ENCODE results near the gene SYNDIG1. TPM values are rescaled to one million over a fixed set of nuclear protein-coding genes. Genes with fewer than 3 reads are reported as not detected.

SYNDIG1 gene
- total RNA-seq, 1 donor from 2014 or later: 2.6 TPM

DNA sequence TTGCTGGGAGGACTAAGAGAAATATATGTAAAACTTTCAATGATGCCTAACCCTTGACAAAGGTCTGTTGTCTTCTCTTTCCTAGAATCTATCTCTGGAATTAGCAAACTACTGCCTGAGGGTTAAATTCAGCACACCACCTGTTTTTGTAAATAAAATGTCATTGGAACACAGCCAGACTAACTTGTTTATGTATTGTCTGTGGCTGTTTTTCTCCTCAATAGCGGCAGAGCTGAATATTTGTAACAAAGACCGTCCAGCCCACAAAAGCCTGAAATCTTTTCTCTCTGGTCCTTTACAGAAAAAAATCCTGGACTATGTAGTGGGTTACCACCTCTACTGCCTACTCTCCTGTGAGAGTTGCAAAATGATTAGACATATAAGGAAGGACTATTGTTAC, 33.3 kb upstream of the SYNDIG1 start:
- Histone ChIP-seq H3K27me3 (ENCODE audit: control insufficient read depth in 3 of 3, insufficient read depth in 3 of 3, low read length in 3 of 3) (peaks cover 0 to 3% (median 0%) of the 10 kb centered on the region in 3 donors), H3K9me3 (ENCODE audit: control insufficient read depth in 3 of 3, low read length in 3 of 3) (no peaks in the 10 kb centered on the region), H3K27ac (ENCODE audit: low read depth, low read length) (no peak overlapping the region), H3K36me3 (ENCODE audit: control insufficient read depth in 3 of 3, insufficient read depth in 3 of 3, low read length in 3 of 3) (no peaks in the 10 kb centered on the region), H3K4me1 (ENCODE audit: control insufficient read depth in 3 of 3, insufficient read depth in 3 of 3, low read length in 3 of 3) (no peaks in the 10 kb centered on the region), H3K9ac (ENCODE audit: low read depth in 1 of 3, low read length in 3 of 3) (no peak overlapping the region), H3K4me3 (ENCODE audit: low read length in 3 of 3) (no peak overlapping the region)

- peaks cover 0 to 3% (median 0%) of the 10 kb centered on the region in 3 donors for H3K27me3 ChIP-seq (ENCODE audit: control insufficient read depth in 3 of 3, insufficient read depth in 3 of 3, low read length in 3 of 3)
- H3K9ac ChIP-seq (ENCODE audit: low read depth in 1 of 3, low read length in 3 of 3): no peak overlapping the region
- no peak overlapping the region for H3K27ac ChIP-seq (ENCODE audit: low read depth, low read length)
Observed at GRCh38 chr20:24437196-24438082, 32.0 kb upstream of the SYNDIG1 start.

GRCh38 chr20:24438331-24438730, 31.1 kb upstream of the SYNDIG1 start:
- Histone ChIP-seq H3K9ac (ENCODE audit: low read depth in 1 of 3, low read length in 3 of 3) (no peak overlapping the region), H3K4me1 (ENCODE audit: control insufficient read depth in 3 of 3, insufficient read depth in 3 of 3, low read length in 3 of 3) (no peaks in the 10 kb centered on the region), H3K9me3 (ENCODE audit: control insufficient read depth in 3 of 3, low read length in 3 of 3) (no peaks in the 10 kb centered on the region), H3K36me3 (ENCODE audit: control insufficient read depth in 3 of 3, insufficient read depth in 3 of 3, low read length in 3 of 3) (no peaks in the 10 kb centered on the region), H3K4me3 (ENCODE audit: low read length in 3 of 3) (no peak overlapping the region), H3K27me3 (ENCODE audit: control insufficient read depth in 3 of 3, insufficient read depth in 3 of 3, low read length in 3 of 3) (peaks cover 0 to 3% (median 0%) of the 10 kb centered on the region in 3 donors), H3K27ac (ENCODE audit: low read depth, low read length) (no peak overlapping the region)

More at GRCh38 chr20:24437196-24438082, 32.0 kb upstream of the SYNDIG1 start:
- H3K4me1 ChIP-seq (ENCODE audit: control insufficient read depth in 3 of 3, insufficient read depth in 3 of 3, low read length in 3 of 3): no peaks in the 10 kb centered on the region
- H3K9me3 ChIP-seq (ENCODE audit: control insufficient read depth in 3 of 3, low read length in 3 of 3): no peaks in the 10 kb centered on the region
- no peak overlapping the region for H3K4me3 ChIP-seq (ENCODE audit: low read length in 3 of 3)
- no peaks in the 10 kb centered on the region for H3K36me3 ChIP-seq (ENCODE audit: control insufficient read depth in 3 of 3, insufficient read depth in 3 of 3, low read length in 3 of 3)

GRCh38 chr20:24439737-24440387, 29.6 kb upstream of the SYNDIG1 start:
- Histone ChIP-seq H3K4me1 (ENCODE audit: control insufficient read depth in 3 of 3, insufficient read depth in 3 of 3, low read length in 3 of 3) (no peaks in the 10 kb centered on the region), H3K4me3 (ENCODE audit: low read length in 3 of 3) (no peak overlapping the region), H3K27ac (ENCODE audit: low read depth, low read length) (no peak overlapping the region), H3K36me3 (ENCODE audit: control insufficient read depth in 3 of 3, insufficient read depth in 3 of 3, low read length in 3 of 3) (no peaks in the 10 kb centered on the region), H3K9ac (ENCODE audit: low read depth in 1 of 3, low read length in 3 of 3) (no peak overlapping the region), H3K9me3 (ENCODE audit: control insufficient read depth in 3 of 3, low read length in 3 of 3) (no peaks in the 10 kb centered on the region), H3K27me3 (ENCODE audit: control insufficient read depth in 3 of 3, insufficient read depth in 3 of 3, low read length in 3 of 3) (peaks cover 0 to 6% (median 0%) of the 10 kb centered on the region in 3 donors)

- H3K27ac ChIP-seq (ENCODE audit: low read depth, low read length): no peak overlapping the region
- H3K27me3 ChIP-seq (ENCODE audit: control insufficient read depth in 3 of 3, insufficient read depth in 3 of 3, low read length in 3 of 3): peaks cover 0 to 7% (median 0%) of the 10 kb centered on the region in 3 donors
- H3K9me3 ChIP-seq (ENCODE audit: control insufficient read depth in 3 of 3, low read length in 3 of 3): no peaks in the 10 kb centered on the region
- H3K4me1 ChIP-seq (ENCODE audit: control insufficient read depth in 3 of 3, insufficient read depth in 3 of 3, low read length in 3 of 3): no peaks in the 10 kb centered on the region
- H3K9ac ChIP-seq (ENCODE audit: low read depth in 1 of 3, low read length in 3 of 3): no peak overlapping the region
- H3K4me3 ChIP-seq (ENCODE audit: low read length in 3 of 3): no peak overlapping the region
- H3K36me3 ChIP-seq (ENCODE audit: control insufficient read depth in 3 of 3, insufficient read depth in 3 of 3, low read length in 3 of 3): no peaks in the 10 kb centered on the region
Observed at GRCh38 chr20:24441661-24442060, 27.8 kb upstream of the SYNDIG1 start.

GRCh38 chr20:24442909-24443308, 26.5 kb upstream of the SYNDIG1 start:
- H3K4me3 ChIP-seq (ENCODE audit: low read length in 3 of 3): no peak overlapping the region
- H3K27me3 ChIP-seq (ENCODE audit: control insufficient read depth in 3 of 3, insufficient read depth in 3 of 3, low read length in 3 of 3): peaks cover 0 to 7% (median 0%) of the 10 kb centered on the region in 3 donors
- H3K27ac ChIP-seq (ENCODE audit: low read depth, low read length): no peak overlapping the region
- no peak overlapping the region for H3K9ac ChIP-seq (ENCODE audit: low read depth in 1 of 3, low read length in 3 of 3)
- H3K36me3 ChIP-seq (ENCODE audit: control insufficient read depth in 3 of 3, insufficient read depth in 3 of 3, low read length in 3 of 3): no peaks in the 10 kb centered on the region
- H3K9me3 ChIP-seq (ENCODE audit: control insufficient read depth in 3 of 3, low read length in 3 of 3): no peaks in the 10 kb centered on the region
- no peaks in the 10 kb centered on the region for H3K4me1 ChIP-seq (ENCODE audit: control insufficient read depth in 3 of 3, insufficient read depth in 3 of 3, low read length in 3 of 3)

- Histone ChIP-seq H3K9me3 (ENCODE audit: control insufficient read depth in 3 of 3, low read length in 3 of 3) (no peaks in the 10 kb centered on the region), H3K27me3 (ENCODE audit: control insufficient read depth in 3 of 3, insufficient read depth in 3 of 3, low read length in 3 of 3) (peaks cover 0 to 7% (median 0%) of the 10 kb centered on the region in 3 donors), H3K27ac (ENCODE audit: low read depth, low read length) (no peak overlapping the region), H3K4me3 (ENCODE audit: low read length in 3 of 3) (no peak overlapping the region), H3K4me1 (ENCODE audit: control insufficient read depth in 3 of 3, insufficient read depth in 3 of 3, low read length in 3 of 3) (no peaks in the 10 kb centered on the region), H3K36me3 (ENCODE audit: control insufficient read depth in 3 of 3, insufficient read depth in 3 of 3, low read length in 3 of 3) (no peaks in the 10 kb centered on the region), H3K9ac (ENCODE audit: low read depth in 1 of 3, low read length in 3 of 3) (no peak overlapping the region)
Observed at GRCh38 chr20:24443436-24443835, 26.0 kb upstream of the SYNDIG1 start.

DNA sequence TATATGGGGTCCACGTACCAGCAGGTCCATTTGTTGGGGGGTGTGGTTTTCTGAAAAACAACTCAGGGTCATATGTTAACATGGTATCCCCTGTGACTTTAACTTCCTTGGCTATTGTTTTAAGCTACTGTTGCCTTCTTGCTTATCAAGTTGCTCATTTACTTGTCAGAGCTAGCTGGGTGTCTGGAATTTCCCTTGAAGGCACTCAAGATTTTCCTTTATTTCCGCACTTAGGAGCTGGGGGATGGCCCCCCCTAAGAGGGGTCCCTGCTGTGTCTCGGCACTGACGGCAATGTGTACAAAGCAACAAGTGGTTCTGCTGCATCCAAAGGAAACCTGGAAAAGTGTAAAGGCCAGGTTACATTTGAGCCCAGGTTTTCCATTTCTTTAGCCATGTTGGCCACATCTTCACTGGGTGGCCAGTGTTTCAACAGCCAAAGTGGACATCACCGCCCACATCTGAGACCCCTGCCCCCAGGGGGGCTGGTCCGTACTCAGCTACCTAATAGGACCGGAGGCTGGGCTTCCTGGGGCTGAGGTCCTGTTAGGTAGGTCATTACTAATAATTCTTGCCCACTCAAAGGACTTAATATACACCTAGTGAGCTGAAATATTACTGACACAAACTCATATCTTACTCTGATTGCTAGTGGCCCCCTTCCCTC, 24.8 kb upstream of the SYNDIG1 start:
- H3K27me3 ChIP-seq (ENCODE audit: control insufficient read depth in 3 of 3, insufficient read depth in 3 of 3, low read length in 3 of 3): peaks cover 0 to 7% (median 0%) of the 10 kb centered on the region in 3 donors
- no peaks in the 10 kb centered on the region for H3K4me1 ChIP-seq (ENCODE audit: control insufficient read depth in 3 of 3, insufficient read depth in 3 of 3, low read length in 3 of 3)
- no peaks in the 10 kb centered on the region for H3K9me3 ChIP-seq (ENCODE audit: control insufficient read depth in 3 of 3, low read length in 3 of 3)
- no peaks in the 10 kb centered on the region for H3K36me3 ChIP-seq (ENCODE audit: control insufficient read depth in 3 of 3, insufficient read depth in 3 of 3, low read length in 3 of 3)
- no peak overlapping the region for H3K27ac ChIP-seq (ENCODE audit: low read depth, low read length)
- H3K4me3 ChIP-seq (ENCODE audit: low read length in 3 of 3): no peak overlapping the region
- H3K9ac ChIP-seq (ENCODE audit: low read depth in 1 of 3, low read length in 3 of 3): no peak overlapping the region

DNA sequence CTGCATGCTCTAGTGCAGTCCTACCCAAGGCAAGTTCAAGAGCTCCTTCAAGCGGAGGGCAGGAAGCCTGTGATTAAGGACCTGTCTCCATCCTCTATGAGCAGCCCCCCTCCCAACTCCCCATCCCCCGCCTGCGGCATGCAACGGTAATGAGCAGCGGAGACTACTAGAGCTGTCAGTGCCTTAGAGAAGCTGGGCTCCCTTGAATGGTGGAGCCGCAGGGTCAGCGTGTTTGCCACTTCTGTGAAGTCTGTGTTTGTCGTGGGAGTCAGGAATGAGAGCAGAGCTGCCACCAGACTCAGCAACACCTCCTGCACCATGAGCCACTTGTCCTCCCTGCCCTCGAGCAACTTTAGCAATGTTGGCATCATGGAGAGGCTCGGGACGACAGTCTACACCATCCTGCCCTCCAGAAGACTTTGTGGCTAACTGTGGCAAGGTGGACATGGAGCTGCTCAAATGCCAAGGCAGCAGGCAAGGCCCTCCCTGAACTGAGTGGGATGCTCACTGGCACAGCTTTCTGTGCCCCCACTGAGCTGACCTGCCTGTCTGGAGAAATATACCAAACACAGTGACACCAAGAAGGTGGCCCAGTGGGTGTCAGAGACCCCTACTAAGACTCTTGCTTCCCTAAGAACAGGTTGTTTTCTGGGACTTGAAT, 23.8 kb upstream of the SYNDIG1 start:
- H3K27me3 ChIP-seq (ENCODE audit: control insufficient read depth in 3 of 3, insufficient read depth in 3 of 3, low read length in 3 of 3): peaks cover 0 to 7% (median 0%) of the 10 kb centered on the region in 3 donors
- no peak overlapping the region for H3K4me3 ChIP-seq (ENCODE audit: low read length in 3 of 3)
- no peak overlapping the region for H3K9ac ChIP-seq (ENCODE audit: low read depth in 1 of 3, low read length in 3 of 3)
- no peaks in the 10 kb centered on the region for H3K9me3 ChIP-seq (ENCODE audit: control insufficient read depth in 3 of 3, low read length in 3 of 3)
- H3K27ac ChIP-seq (ENCODE audit: low read depth, low read length): no peak overlapping the region
- H3K4me1 ChIP-seq (ENCODE audit: control insufficient read depth in 3 of 3, insufficient read depth in 3 of 3, low read length in 3 of 3): no peaks in the 10 kb centered on the region
- H3K36me3 ChIP-seq (ENCODE audit: control insufficient read depth in 3 of 3, insufficient read depth in 3 of 3, low read length in 3 of 3): no peaks in the 10 kb centered on the region

Measured in skeletal muscle tissue (tissue), 4 donors.